Gastrocnemius medialis (tissue), 4 donors: Measurements from ENCODE around the gene KCNJ9. TPM values are rescaled to one million over a fixed set of nuclear protein-coding genes. Genes with fewer than 3 reads are reported as not detected.
"Not testable (repeated sequence)": the region's sequence is repeated elsewhere in the genome, so short reads cannot be mapped to it uniquely, and the experiment has no call there.

Experiments used
- ATAC-seq, 2 donors: fragments of 150-250 bp; one replicate each; pipeline ENCODE4 v1.9.1; 2016
- DNase-seq, 2 donors: peaks; one replicate each; pipeline ENCODE4 v3.0.0-alpha.2; 2019
- H3K27ac ChIP-seq, 4 donors: fragments of 200-600 bp; sonication (generic); 1 replicate in 1 of 4; 2 replicates in 3 of 4; pipeline ENCODE4 v1.5.1; 2016 to 2018; ENCODE audit warnings: mild to moderate bottlenecking in 2 of 4, moderate library complexity in 1 of 4
- H3K27me3 ChIP-seq, 3 donors: fragments of 200-600 bp; sonication (generic) in 2 of 3; 1 replicate in 1 of 3; 2 replicates in 2 of 3; pipeline versions ENCODE4 v1.5.1 to v1.6.0; 2016 to 2019; ENCODE audit warnings: mild to moderate bottlenecking in 1 of 3, moderate library complexity in 1 of 3
- H3K36me3 ChIP-seq, 2 donors: fragments of 200-600 bp; sonication (generic) in 1 of 2; one replicate each; pipeline ENCODE4 v1.5.1; 2017 to 2018
- H3K4me1 ChIP-seq, 2 donors: fragments of 200-600 bp; sonication (generic) in 1 of 2; one replicate each; pipeline ENCODE4 v1.5.1; 2016 to 2017; ENCODE audit warnings: mild to moderate bottlenecking in 2 of 2
- H3K4me3 ChIP-seq, 4 donors: fragments of 200-600 bp; sonication (generic) in 3 of 4; 1 replicate in 1 of 4; 2 replicates in 3 of 4; pipeline ENCODE4 v1.5.1; 2016 to 2019; ENCODE audit warnings: mild to moderate bottlenecking in 2 of 4
- H3K9me3 ChIP-seq, 3 donors: fragments of 200-600 bp; sonication (generic) in 2 of 3; 1 replicate in 1 of 3; 2 replicates in 2 of 3; pipeline ENCODE4 v1.5.1; 2016 to 2019
- POLR2A ChIP-seq, 2 donors: fragments of 450-650 bp; IDR thresholded peaks; one replicate each; pipeline ENCODE4 v1.6.1; 2017; ENCODE audit warnings: antibody characterized with exemption in 2 of 2, mild to moderate bottlenecking in 2 of 2, moderate library complexity in 2 of 2
- in situ Hi-C, 4 donors: fragments of 200-750 bp; cut with MboI; loops; one replicate each; pipeline versions ENCODE4 v1.15.0 to v1.8.0; 2017; ENCODE audit warnings: low sequenced_read_pairs in 4 of 4
- intact Hi-C: fragments of 100-400 bp; cut with DNase I; formaldehyde crosslinking; loops from one replicate; pipeline ENCODE4 v1.15.1; 2023; ENCODE audit warnings: low total_unique reads
- total RNA-seq, 4 donors: library from RNA; depleted of rRNA; stranded (reverse); fragments of >200 nt; gene quantifications; one replicate each; pipeline versions ENCODE4 v1.1.0 to v1.2.3, GENCODE V29; 2016
- TF ChIP-seq, protein P1 (sequence below), 5 experiments: fragments of 450-650 bp in 3 of 5; fragments of 200-600 bp in 2 of 5; sonication (generic) in 2 of 5; IDR thresholded peaks in 4 of 5; conservative IDR thresholded peaks in 1 of 5; 1 replicate in 4 of 5; 2 replicates in 1 of 5; pipeline ENCODE4 v1.5.1; 2016 to 2019; ENCODE audit warnings: antibody characterized with exemption in 5 of 5, mild to moderate bottlenecking in 3 of 5, moderate library complexity in 3 of 5

Gene KCNJ9
- total RNA-seq, 4 donors from 2014 or later, result not detected

- peaks cover 92 to 96% of the 10 kb centered on the region in 2 donors for H3K4me1 ChIP-seq
- no peaks in the 10 kb centered on the region for H3K27me3 ChIP-seq
- H3K4me3 ChIP-seq, result peak overlapping the region in 2 of 4 donors; percentile 7 to 16
- TF ChIP-seq, protein P1, sequence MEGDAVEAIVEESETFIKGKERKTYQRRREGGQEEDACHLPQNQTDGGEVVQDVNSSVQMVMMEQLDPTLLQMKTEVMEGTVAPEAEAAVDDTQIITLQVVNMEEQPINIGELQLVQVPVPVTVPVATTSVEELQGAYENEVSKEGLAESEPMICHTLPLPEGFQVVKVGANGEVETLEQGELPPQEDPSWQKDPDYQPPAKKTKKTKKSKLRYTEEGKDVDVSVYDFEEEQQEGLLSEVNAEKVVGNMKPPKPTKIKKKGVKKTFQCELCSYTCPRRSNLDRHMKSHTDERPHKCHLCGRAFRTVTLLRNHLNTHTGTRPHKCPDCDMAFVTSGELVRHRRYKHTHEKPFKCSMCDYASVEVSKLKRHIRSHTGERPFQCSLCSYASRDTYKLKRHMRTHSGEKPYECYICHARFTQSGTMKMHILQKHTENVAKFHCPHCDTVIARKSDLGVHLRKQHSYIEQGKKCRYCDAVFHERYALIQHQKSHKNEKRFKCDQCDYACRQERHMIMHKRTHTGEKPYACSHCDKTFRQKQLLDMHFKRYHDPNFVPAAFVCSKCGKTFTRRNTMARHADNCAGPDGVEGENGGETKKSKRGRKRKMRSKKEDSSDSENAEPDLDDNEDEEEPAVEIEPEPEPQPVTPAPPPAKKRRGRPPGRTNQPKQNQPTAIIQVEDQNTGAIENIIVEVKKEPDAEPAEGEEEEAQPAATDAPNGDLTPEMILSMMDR (IDR thresholded peaks at IDR 0.05 in 4 of 5, conservative IDR thresholded peaks at IDR 0.05 in 1 of 5), result peak in 3 of 5 experiments; percentile 42 to 45 (median 43)
- peak; percentile 59 to 76 for TF ChIP-seq POLR2A (IDR thresholded peaks at IDR 0.05)
- peaks cover 0 to 62% of the 10 kb centered on the region in 2 donors for H3K36me3 ChIP-seq
- DNase-seq, result peak; percentile 87 to 92
- no peaks in the 10 kb centered on the region for H3K9me3 ChIP-seq
- intact Hi-C loops, result no loop called here
- peak overlapping the region; percentile 97 to 100 (median 98) for H3K27ac ChIP-seq
- in situ Hi-C loops, result no loop called here
- peak; percentile 65 to 72 for ATAC-seq
Observed at GRCh38 chr1:160124705-160125478, 43.6 kb downstream of the KCNJ9 start.

- ATAC-seq, result no peak
- peak in 1 of 2 donors; percentile 62 for DNase-seq
- Histone ChIP-seq H3K36me3 (peaks cover 0 to 68% of the 10 kb centered on the region in 2 donors), H3K27ac (peak overlapping the region; percentile 92 to 100 (median 98)), H3K4me1 (peaks cover 92 to 96% of the 10 kb centered on the region in 2 donors), H3K9me3 (no peaks in the 10 kb centered on the region), H3K27me3 (no peaks in the 10 kb centered on the region), H3K4me3 (peak overlapping the region in 1 of 4 donors; percentile 15)
- intact Hi-C loops, result no loop called here
- TF ChIP-seq POLR2A (IDR thresholded peaks at IDR 0.05), result no peak
- TF ChIP-seq, protein P1 (IDR thresholded peaks at IDR 0.05 in 4 of 5, conservative IDR thresholded peaks at IDR 0.05 in 1 of 5), result no peak
- in situ Hi-C loops, result no loop called here
Observed at GRCh38 chr1:160125746-160126145, 44.4 kb downstream of the KCNJ9 start.

DNA sequence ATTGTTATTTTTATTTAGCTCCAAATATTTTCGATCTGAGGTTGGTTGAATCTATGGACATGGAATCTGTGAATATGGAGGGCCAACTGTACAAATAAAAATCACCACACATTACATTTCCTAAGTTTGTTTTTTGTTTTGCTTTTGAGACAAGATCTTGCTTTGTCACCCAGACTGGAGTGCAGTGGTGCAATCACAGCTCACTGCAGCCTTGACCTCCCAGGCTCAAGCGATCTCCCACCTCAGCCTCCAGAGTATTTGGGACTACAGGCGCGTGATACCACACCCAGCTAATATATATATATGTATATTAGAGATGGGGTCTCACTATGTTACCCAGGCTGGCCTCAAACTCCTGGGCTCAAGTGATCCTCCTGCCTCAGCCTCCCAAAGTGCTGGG is 45.0 kb downstream of the KCNJ9 start:
- DNase-seq, result peak in 1 of 2 donors; percentile 30
- H3K27ac ChIP-seq, result peak overlapping the region; percentile 92 to 100 (median 98)
- H3K27me3 ChIP-seq, H3K9me3 ChIP-seq, intact Hi-C loops, in situ Hi-C loops, ATAC-seq: not testable (repeated sequence)
- H3K4me1 ChIP-seq, result peaks cover 92 to 96% of the 10 kb centered on the region in 2 donors
- H3K36me3 ChIP-seq, result peaks cover 0 to 67% of the 10 kb centered on the region in 2 donors
- H3K4me3 ChIP-seq, result peak overlapping the region in 1 of 4 donors; percentile 15

- TF ChIP-seq, protein P1 (IDR thresholded peaks at IDR 0.05 in 4 of 5, conservative IDR thresholded peaks at IDR 0.05 in 1 of 5), result no peak
- no peak for TF ChIP-seq POLR2A (IDR thresholded peaks at IDR 0.05)
- peak overlapping the region in 3 of 4 donors; percentile 4 to 12 (median 4) for H3K4me3 ChIP-seq
- intact Hi-C loops, result no loop called here
- peak overlapping the region; percentile 92 to 100 (median 98) for H3K27ac ChIP-seq
- no peaks in the 10 kb centered on the region for H3K27me3 ChIP-seq
- DNase-seq (peak in 1 of 2 donors; percentile 60), ATAC-seq (no peak)
- H3K36me3 ChIP-seq, result peaks cover 0 to 56% of the 10 kb centered on the region in 2 donors
- in situ Hi-C loops, result no loop called here
- H3K4me1 ChIP-seq, result peaks cover 91 to 93% of the 10 kb centered on the region in 2 donors
- no peaks in the 10 kb centered on the region for H3K9me3 ChIP-seq
Observed at GRCh38 chr1:160127381-160127780, 46.0 kb downstream of the KCNJ9 start.

DNA sequence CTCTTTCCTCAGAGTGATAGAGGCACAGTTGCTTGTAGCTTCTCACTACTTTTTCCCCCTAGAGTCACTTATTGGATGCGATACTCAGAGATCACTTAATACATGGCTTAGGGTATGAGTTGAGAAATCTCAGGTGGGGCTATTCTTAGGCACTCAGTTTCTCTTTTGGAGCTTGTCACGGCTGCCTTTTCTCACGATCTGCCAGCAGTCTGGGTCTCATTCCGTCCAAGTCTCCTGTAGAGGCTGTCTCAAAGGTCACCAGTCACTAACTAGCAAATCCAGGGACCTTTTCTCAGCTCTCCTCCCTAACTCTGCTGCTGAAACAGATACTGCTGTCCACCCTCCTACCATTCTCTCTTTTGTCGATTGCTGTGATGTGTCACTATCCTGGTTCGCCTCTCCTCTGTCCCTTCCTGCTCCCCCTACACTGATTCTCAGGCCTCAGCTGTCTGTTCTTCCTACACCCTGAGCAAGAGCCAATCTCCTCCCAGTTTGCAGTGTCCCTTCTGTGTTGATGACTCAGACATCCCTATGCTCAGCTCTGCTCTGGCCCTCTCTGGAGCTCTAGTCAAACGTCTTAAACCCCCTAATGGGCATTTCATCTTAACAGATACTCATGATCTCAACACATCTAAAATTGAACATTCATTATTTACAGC is 46.7 kb downstream of the KCNJ9 start:
- DNase-seq, result peak; percentile 85 to 92
- no peaks in the 10 kb centered on the region for H3K9me3 ChIP-seq
- H3K36me3 ChIP-seq, result peaks cover 0 to 51% of the 10 kb centered on the region in 2 donors
- H3K27ac ChIP-seq, result peak overlapping the region; percentile 92 to 100 (median 98)
- intact Hi-C loops (no loop called here), in situ Hi-C loops (no loop called here)
- H3K4me3 ChIP-seq, result peak overlapping the region; percentile 9 to 41 (median 38)
- TF ChIP-seq, protein P1 (IDR thresholded peaks at IDR 0.05 in 4 of 5, conservative IDR thresholded peaks at IDR 0.05 in 1 of 5), result no peak
- peak; percentile 66 to 85 for TF ChIP-seq POLR2A (IDR thresholded peaks at IDR 0.05)
- ATAC-seq, result peak; percentile 45 to 53
- no peaks in the 10 kb centered on the region for H3K27me3 ChIP-seq
- H3K4me1 ChIP-seq, result peaks cover 92 to 93% of the 10 kb centered on the region in 2 donors
